OCI-LY1 (cell line): ENCODE data around the gene FKBP6.
"Not testable (repeated sequence)": the region's sequence is repeated elsewhere in the genome, so short reads cannot be mapped to it uniquely, and the experiment has no call there.

Experiments
- EZH2 ChIP-seq: fragments of 200-600 bp; sonication (generic), shearing (Covaris generic); IDR thresholded peaks from 2 replicates; pipeline ENCODE4 v1.8.0; 2017; ENCODE audit warnings: borderline replicate concordance, mixed run types, mild to moderate bottlenecking, antibody characterized with exemption, low read length, moderate library complexity, mixed read lengths
- TF ChIP-seq, protein P1 (sequence below): fragments of 200-600 bp; sonication (generic), shearing (Covaris generic); IDR thresholded peaks from 2 replicates; pipeline ENCODE4 v1.5.1; 2017; ENCODE audit warnings: mild to moderate bottlenecking, antibody characterized with exemption, low read length, moderate library complexity, mixed read lengths

GRCh38 chr7:73377413-73378200 lies 49.6 kb downstream of the FKBP6 start:
- not testable (repeated sequence) for TF ChIP-seq EZH2
- TF ChIP-seq, protein P1, sequence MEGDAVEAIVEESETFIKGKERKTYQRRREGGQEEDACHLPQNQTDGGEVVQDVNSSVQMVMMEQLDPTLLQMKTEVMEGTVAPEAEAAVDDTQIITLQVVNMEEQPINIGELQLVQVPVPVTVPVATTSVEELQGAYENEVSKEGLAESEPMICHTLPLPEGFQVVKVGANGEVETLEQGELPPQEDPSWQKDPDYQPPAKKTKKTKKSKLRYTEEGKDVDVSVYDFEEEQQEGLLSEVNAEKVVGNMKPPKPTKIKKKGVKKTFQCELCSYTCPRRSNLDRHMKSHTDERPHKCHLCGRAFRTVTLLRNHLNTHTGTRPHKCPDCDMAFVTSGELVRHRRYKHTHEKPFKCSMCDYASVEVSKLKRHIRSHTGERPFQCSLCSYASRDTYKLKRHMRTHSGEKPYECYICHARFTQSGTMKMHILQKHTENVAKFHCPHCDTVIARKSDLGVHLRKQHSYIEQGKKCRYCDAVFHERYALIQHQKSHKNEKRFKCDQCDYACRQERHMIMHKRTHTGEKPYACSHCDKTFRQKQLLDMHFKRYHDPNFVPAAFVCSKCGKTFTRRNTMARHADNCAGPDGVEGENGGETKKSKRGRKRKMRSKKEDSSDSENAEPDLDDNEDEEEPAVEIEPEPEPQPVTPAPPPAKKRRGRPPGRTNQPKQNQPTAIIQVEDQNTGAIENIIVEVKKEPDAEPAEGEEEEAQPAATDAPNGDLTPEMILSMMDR = not testable (repeated sequence)
